Fibroblast of pulmonary artery (primary cell): Measurements from ENCODE around the gene GRAP2.
"Not testable (repeated sequence)": the region's sequence is repeated elsewhere in the genome, so short reads cannot be mapped to it uniquely, and the experiment has no call there.

Experiments
- DNase-seq: peaks from one replicate; pipeline ENCODE4 v3.0.0-alpha.2; 2010; ENCODE audit warnings: low read depth
- H3K4me3 ChIP-seq: replicated peaks from 2 replicates; pipeline ENCODE4 v1.5.1; 2011; ENCODE audit warnings: low read depth, mild to moderate bottlenecking, control low read depth, low read length, moderate library complexity
- CTCF ChIP-seq: IDR thresholded peaks from 2 replicates; pipeline ENCODE4 v1.5.1; 2011; ENCODE audit warnings: mild to moderate bottlenecking, control low read depth, low read length, inconsistent platforms; ENCODE audit errors: missing control alignments

GRAP2 gene

GRCh38 chr22:39900306-39901227 is at the start of gene GRAP2:
TSS of gene GRAP2 (plus strand) at chr22:39901084. CDS start at chr22:39947107, 46,023 bp downstream.
- DNase-seq, result no peak
- H3K4me3 ChIP-seq, result no peak within 1 kb of the TSS
- no peak for TF ChIP-seq CTCF

GRCh38 chr22:39851606-39852315 is 49.1 kb upstream of the GRAP2 start:
- no peak for DNase-seq
- H3K4me3 ChIP-seq, result no peak overlapping the region
- TF ChIP-seq CTCF, result no peak

GRCh38 chr22:39852799-39853198 is 48.1 kb upstream of the GRAP2 start:
- TF ChIP-seq CTCF, result no peak
- no peak overlapping the region for H3K4me3 ChIP-seq
- DNase-seq, result no peak

GRCh38 chr22:39856588-39856987 is 44.3 kb upstream of the GRAP2 start:
- no peak overlapping the region for H3K4me3 ChIP-seq
- no peak for DNase-seq
- no peak for TF ChIP-seq CTCF

GRCh38 chr22:39859903-39860588 is 40.8 kb upstream of the GRAP2 start:
- TF ChIP-seq CTCF, result no peak
- H3K4me3 ChIP-seq, result no peak overlapping the region
- DNase-seq, result no peak

- TF ChIP-seq CTCF, result no peak
- DNase-seq, result no peak
- no peak overlapping the region for H3K4me3 ChIP-seq
These were observed 32.1 kb upstream of the GRAP2 start for GRCh38 chr22:39868741-39869140.

- DNase-seq, result not testable (repeated sequence)
These were observed 31.1 kb upstream of the GRAP2 start for GRCh38 chr22:39869797-39870196.

More at GRCh38 chr22:39869797-39870196, 31.1 kb upstream of the GRAP2 start:
- H3K4me3 ChIP-seq, result not testable (repeated sequence)
